Measurements from ENCODE around the gene WDR33.

The WDR33 gene

GRCh38 chr2:127706215-127706990 is 104.6 kb downstream of the WDR33 start:
- Histone ChIP-seq H3K9ac (ENCODE audit: low read length) (peak overlapping the region; percentile 68), H2BK120ac (ENCODE audit: low read depth, low read length) (no peak overlapping the region), H3K4me1 (ENCODE audit: control insufficient read depth, insufficient read depth, low read depth, low read length) (peaks cover 15% of the 10 kb centered on the region), H3K23ac (ENCODE audit: low read length in 2 of 2) (no peak overlapping the region), H3K4me3 (ENCODE audit: insufficient read depth in 1 of 2, low read depth in 1 of 2, low read length in 2 of 2) (no peak overlapping the region), H2AK5ac (ENCODE audit: low read length, severe bottlenecking) (no peak overlapping the region), H3K36me3 (ENCODE audit: control insufficient read depth in 1 of 2, insufficient read depth in 2 of 2, low read depth in 1 of 2, low read length in 2 of 2) (peaks cover 38 to 52% of the 10 kb centered on the region in 2 experiments), H3K14ac (ENCODE audit: low read length in 2 of 2) (no peak overlapping the region), H3K9me3 (ENCODE audit: control insufficient read depth, low read length) (no peaks in the 10 kb centered on the region), H3K4ac (ENCODE audit: low read depth in 1 of 2, low read length in 2 of 2) (no peak overlapping the region), H2BK15ac (ENCODE audit: low read depth, poor library complexity, severe bottlenecking) (no peak overlapping the region), H3K18ac (ENCODE audit: low read depth in 1 of 2, low read length in 2 of 2) (no peak overlapping the region), H3K27ac (ENCODE audit: low read length, poor library complexity, severe bottlenecking) (no peak overlapping the region), H3K79me1 (replicated peaks; ENCODE audit: low read length, poor library complexity, severe bottlenecking) (peaks cover 22% of the 10 kb centered on the region), H3K27me3 (ENCODE audit: control insufficient read depth in 1 of 2, insufficient read depth in 1 of 2, low read length in 2 of 2) (no peaks in the 10 kb centered on the region), H2AFZ (ENCODE audit: low read depth, low read length) (no peak overlapping the region), H4K91ac (ENCODE audit: low read length) (no peak overlapping the region), H2BK12ac (ENCODE audit: low read length in 2 of 2) (peak overlapping the region in 1 of 2 experiments; percentile 15), H4K8ac (ENCODE audit: low read length) (no peak overlapping the region), H2BK5ac (ENCODE audit: low read depth, low read length, poor library complexity, severe bottlenecking) (no peak overlapping the region), H3K4me2 (ENCODE audit: low read length, poor library complexity, severe bottlenecking) (no peak overlapping the region)
- WGBS = 98% methylated on average over 14 of the region's 14 CpGs
- no peak for DNase-seq

- H2BK120ac ChIP-seq (ENCODE audit: low read depth, low read length) = no peak overlapping the region
- H2AK5ac ChIP-seq (ENCODE audit: low read length, severe bottlenecking) = no peak overlapping the region
- no peak overlapping the region for H3K18ac ChIP-seq (ENCODE audit: low read depth in 1 of 2, low read length in 2 of 2)
- H3K4me1 ChIP-seq (ENCODE audit: control insufficient read depth, insufficient read depth, low read depth, low read length) = peaks cover 17% of the 10 kb centered on the region
- H2BK5ac ChIP-seq (ENCODE audit: low read depth, low read length, poor library complexity, severe bottlenecking) = no peak overlapping the region
- H3K4me3 ChIP-seq (ENCODE audit: insufficient read depth in 1 of 2, low read depth in 1 of 2, low read length in 2 of 2) = no peak overlapping the region
- no peak overlapping the region for H2AFZ ChIP-seq (ENCODE audit: low read depth, low read length)
- no peaks in the 10 kb centered on the region for H3K9me3 ChIP-seq (ENCODE audit: control insufficient read depth, low read length)
- no peak overlapping the region for H2BK12ac ChIP-seq (ENCODE audit: low read length in 2 of 2)
- H3K79me1 ChIP-seq (replicated peaks; ENCODE audit: low read length, poor library complexity, severe bottlenecking) = peaks cover 21% of the 10 kb centered on the region
- no peak overlapping the region for H2BK15ac ChIP-seq (ENCODE audit: low read depth, poor library complexity, severe bottlenecking)
- H3K27me3 ChIP-seq (ENCODE audit: control insufficient read depth in 1 of 2, insufficient read depth in 1 of 2, low read length in 2 of 2) = no peaks in the 10 kb centered on the region
- H3K14ac ChIP-seq (ENCODE audit: low read length in 2 of 2) = no peak overlapping the region
- peaks cover 37 to 51% of the 10 kb centered on the region in 2 experiments for H3K36me3 ChIP-seq (ENCODE audit: control insufficient read depth in 1 of 2, insufficient read depth in 2 of 2, low read depth in 1 of 2, low read length in 2 of 2)
- 98% methylated on average over 5 of the region's 5 CpGs for WGBS
- no peak overlapping the region for H4K91ac ChIP-seq (ENCODE audit: low read length)
- no peak overlapping the region for H4K8ac ChIP-seq (ENCODE audit: low read length)
- H3K23ac ChIP-seq (ENCODE audit: low read length in 2 of 2) = no peak overlapping the region
- no peak overlapping the region for H3K4me2 ChIP-seq (ENCODE audit: low read length, poor library complexity, severe bottlenecking)
- H3K9ac ChIP-seq (ENCODE audit: low read length) = peak overlapping the region; percentile 68
- H3K27ac ChIP-seq (ENCODE audit: low read length, poor library complexity, severe bottlenecking) = no peak overlapping the region
- peak; percentile 7 for DNase-seq
- H3K4ac ChIP-seq (ENCODE audit: low read depth in 1 of 2, low read length in 2 of 2) = no peak overlapping the region
These were observed 105.4 kb downstream of the WDR33 start for GRCh38 chr2:127705391-127706065.

GRCh38 chr2:127704641-127705390 is 106.2 kb downstream of the WDR33 start:
- Histone ChIP-seq H3K79me1 (replicated peaks; ENCODE audit: low read length, poor library complexity, severe bottlenecking) (peaks cover 19% of the 10 kb centered on the region), H3K23ac (ENCODE audit: low read length in 2 of 2) (no peak overlapping the region), H2BK15ac (ENCODE audit: low read depth, poor library complexity, severe bottlenecking) (no peak overlapping the region), H3K14ac (ENCODE audit: low read length in 2 of 2) (no peak overlapping the region), H3K4ac (ENCODE audit: low read depth in 1 of 2, low read length in 2 of 2) (no peak overlapping the region), H2AK5ac (ENCODE audit: low read length, severe bottlenecking) (no peak overlapping the region), H3K4me2 (ENCODE audit: low read length, poor library complexity, severe bottlenecking) (no peak overlapping the region), H4K91ac (ENCODE audit: low read length) (no peak overlapping the region), H4K8ac (ENCODE audit: low read length) (no peak overlapping the region), H3K9ac (ENCODE audit: low read length) (peak overlapping the region; percentile 68), H3K18ac (ENCODE audit: low read depth in 1 of 2, low read length in 2 of 2) (no peak overlapping the region), H2AFZ (ENCODE audit: low read depth, low read length) (no peak overlapping the region), H3K4me3 (ENCODE audit: insufficient read depth in 1 of 2, low read depth in 1 of 2, low read length in 2 of 2) (peak overlapping the region in 1 of 2 experiments; percentile 7), H3K27me3 (ENCODE audit: control insufficient read depth in 1 of 2, insufficient read depth in 1 of 2, low read length in 2 of 2) (no peaks in the 10 kb centered on the region), H2BK12ac (ENCODE audit: low read length in 2 of 2) (no peak overlapping the region), H2BK5ac (ENCODE audit: low read depth, low read length, poor library complexity, severe bottlenecking) (no peak overlapping the region), H3K27ac (ENCODE audit: low read length, poor library complexity, severe bottlenecking) (no peak overlapping the region), H3K36me3 (ENCODE audit: control insufficient read depth in 1 of 2, insufficient read depth in 2 of 2, low read depth in 1 of 2, low read length in 2 of 2) (peaks cover 33 to 44% of the 10 kb centered on the region in 2 experiments), H3K9me3 (ENCODE audit: control insufficient read depth, low read length) (no peaks in the 10 kb centered on the region), H3K4me1 (ENCODE audit: control insufficient read depth, insufficient read depth, low read depth, low read length) (peaks cover 16% of the 10 kb centered on the region), H2BK120ac (ENCODE audit: low read depth, low read length) (no peak overlapping the region)
- WGBS = 91% methylated on average over 5 of the region's 5 CpGs
- DNase-seq = no peak

- Histone ChIP-seq H3K4me3 (ENCODE audit: insufficient read depth in 1 of 2, low read depth in 1 of 2, low read length in 2 of 2) (peak overlapping the region in 1 of 2 experiments; percentile 92), H3K9me3 (ENCODE audit: control insufficient read depth, low read length) (no peaks in the 10 kb centered on the region), H2BK120ac (ENCODE audit: low read depth, low read length) (no peak overlapping the region)
These were observed 107.7 kb downstream of the WDR33 start for GRCh38 chr2:127703282-127703681.

More at GRCh38 chr2:127703282-127703681, 107.7 kb downstream of the WDR33 start:
- H3K4me2 ChIP-seq (ENCODE audit: low read length, poor library complexity, severe bottlenecking) = no peak overlapping the region
- H3K27ac ChIP-seq (ENCODE audit: low read length, poor library complexity, severe bottlenecking) = no peak overlapping the region
- no peak overlapping the region for H3K14ac ChIP-seq (ENCODE audit: low read length in 2 of 2)
- DNase-seq = no peak
- no peak overlapping the region for H3K23ac ChIP-seq (ENCODE audit: low read length in 2 of 2)
- no peak overlapping the region for H4K91ac ChIP-seq (ENCODE audit: low read length)
- no peak overlapping the region for H2AK5ac ChIP-seq (ENCODE audit: low read length, severe bottlenecking)
- no peak overlapping the region for H2BK5ac ChIP-seq (ENCODE audit: low read depth, low read length, poor library complexity, severe bottlenecking)
- H3K9ac ChIP-seq (ENCODE audit: low read length) = peak overlapping the region; percentile 95
- H3K4ac ChIP-seq (ENCODE audit: low read depth in 1 of 2, low read length in 2 of 2) = no peak overlapping the region
- no peaks in the 10 kb centered on the region for H3K27me3 ChIP-seq (ENCODE audit: control insufficient read depth in 1 of 2, insufficient read depth in 1 of 2, low read length in 2 of 2)
- peaks cover 20 to 29% of the 10 kb centered on the region in 2 experiments for H3K36me3 ChIP-seq (ENCODE audit: control insufficient read depth in 1 of 2, insufficient read depth in 2 of 2, low read depth in 1 of 2, low read length in 2 of 2)
- WGBS = 85% methylated on average over 4 of the region's 5 CpGs
- H2AFZ ChIP-seq (ENCODE audit: low read depth, low read length) = no peak overlapping the region
- no peak overlapping the region for H2BK12ac ChIP-seq (ENCODE audit: low read length in 2 of 2)
- peaks cover 15% of the 10 kb centered on the region for H3K4me1 ChIP-seq (ENCODE audit: control insufficient read depth, insufficient read depth, low read depth, low read length)
- no peak overlapping the region for H3K18ac ChIP-seq (ENCODE audit: low read depth in 1 of 2, low read length in 2 of 2)
- H3K79me1 ChIP-seq (replicated peaks; ENCODE audit: low read length, poor library complexity, severe bottlenecking) = peaks cover 16% of the 10 kb centered on the region
- H2BK15ac ChIP-seq (ENCODE audit: low read depth, poor library complexity, severe bottlenecking) = no peak overlapping the region
- H4K8ac ChIP-seq (ENCODE audit: low read length) = no peak overlapping the region

Measured in mesenchymal stem cell (in vitro differentiated cells and primary cell).